Suppressor macrophage treated with lipopolysaccharide for 1 hour (primary cell): ENCODE data around the gene CASR.

Experiments used
- DNase-seq, 3 donors: peaks; one replicate each; pipeline ENCODE4 v3.0.0-alpha.2; 2020 to 2022

The CASR gene

DNA sequence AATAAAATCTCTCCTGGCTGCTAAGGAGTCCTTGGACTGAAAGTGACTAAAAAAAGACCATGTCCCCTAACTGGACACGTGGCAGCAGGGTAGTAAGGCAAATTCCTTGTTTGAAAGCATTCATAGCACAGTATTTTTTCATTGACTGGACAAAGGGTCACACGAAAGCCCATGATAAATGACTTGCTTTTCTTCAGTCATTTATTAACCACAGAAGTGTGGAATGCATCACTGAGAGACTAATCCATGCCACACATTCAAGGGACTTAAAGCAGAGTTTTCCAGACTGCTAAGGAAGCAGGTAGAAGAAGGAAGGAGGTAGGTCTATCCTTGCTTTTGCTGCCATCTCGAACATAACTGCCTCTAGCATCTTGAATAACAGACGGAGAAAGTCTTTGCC is 31.2 kb downstream of the CASR start:
- DNase-seq: no peak

- DNase-seq: no peak
Measured at GRCh38 chr3:122215592-122216298, 32.3 kb downstream of the CASR start.

DNA sequence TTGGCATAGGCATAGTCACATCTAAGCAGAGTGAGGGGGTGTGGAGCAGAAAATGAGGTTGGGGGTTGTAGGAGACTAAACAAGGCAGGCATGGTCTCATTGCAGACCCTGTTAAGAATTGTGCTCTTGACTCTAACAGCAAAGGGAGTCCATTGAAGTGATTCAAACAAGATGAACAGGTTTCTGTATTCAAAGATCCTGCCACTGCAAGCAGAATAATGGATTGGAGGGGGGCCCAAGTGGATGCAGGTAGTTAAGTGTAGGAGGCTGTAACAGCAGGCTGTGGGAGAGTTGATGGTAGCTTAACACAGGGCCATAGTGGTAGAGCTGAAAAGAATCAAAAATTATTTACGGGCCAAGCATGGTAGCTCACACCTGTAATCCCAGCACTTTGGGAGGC is 34.4 kb downstream of the CASR start:
- no peak for DNase-seq

DNA sequence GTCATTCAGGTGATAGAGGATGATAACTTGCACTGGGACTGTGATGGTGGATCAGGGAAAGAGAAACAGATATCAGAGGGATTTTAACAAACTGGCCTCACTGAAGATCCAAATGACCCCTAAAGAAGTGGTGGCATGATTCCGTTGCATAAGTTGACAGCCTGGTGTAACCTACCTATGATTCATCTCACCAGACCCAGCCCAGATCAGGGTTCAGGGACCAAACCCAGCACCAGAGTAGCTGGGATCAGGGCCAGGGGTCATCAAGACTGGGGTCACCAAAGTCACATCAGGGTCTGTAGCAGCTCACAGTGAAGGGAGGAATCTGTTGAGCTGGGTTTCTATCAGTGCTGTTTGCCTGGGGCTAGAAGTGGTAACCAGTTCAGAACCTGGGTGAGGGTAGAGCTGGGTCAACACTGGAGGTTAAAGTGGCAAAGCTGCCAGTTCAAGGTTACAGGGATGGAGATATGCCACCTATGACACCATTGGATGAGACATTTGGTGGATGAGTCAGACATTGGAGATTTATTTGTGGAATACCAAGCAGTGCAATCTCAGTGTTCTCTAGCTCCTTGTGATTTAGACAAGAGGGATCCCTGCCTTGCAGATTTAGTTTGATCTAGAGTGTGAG is 35.9 kb downstream of the CASR start:
- DNase-seq: no peak

- no peak for DNase-seq
Measured at GRCh38 chr3:122227036-122227781, 43.7 kb downstream of the CASR start.

GRCh38 chr3:122230174-122230573 is 46.7 kb downstream of the CASR start:
- no peak for DNase-seq

DNA sequence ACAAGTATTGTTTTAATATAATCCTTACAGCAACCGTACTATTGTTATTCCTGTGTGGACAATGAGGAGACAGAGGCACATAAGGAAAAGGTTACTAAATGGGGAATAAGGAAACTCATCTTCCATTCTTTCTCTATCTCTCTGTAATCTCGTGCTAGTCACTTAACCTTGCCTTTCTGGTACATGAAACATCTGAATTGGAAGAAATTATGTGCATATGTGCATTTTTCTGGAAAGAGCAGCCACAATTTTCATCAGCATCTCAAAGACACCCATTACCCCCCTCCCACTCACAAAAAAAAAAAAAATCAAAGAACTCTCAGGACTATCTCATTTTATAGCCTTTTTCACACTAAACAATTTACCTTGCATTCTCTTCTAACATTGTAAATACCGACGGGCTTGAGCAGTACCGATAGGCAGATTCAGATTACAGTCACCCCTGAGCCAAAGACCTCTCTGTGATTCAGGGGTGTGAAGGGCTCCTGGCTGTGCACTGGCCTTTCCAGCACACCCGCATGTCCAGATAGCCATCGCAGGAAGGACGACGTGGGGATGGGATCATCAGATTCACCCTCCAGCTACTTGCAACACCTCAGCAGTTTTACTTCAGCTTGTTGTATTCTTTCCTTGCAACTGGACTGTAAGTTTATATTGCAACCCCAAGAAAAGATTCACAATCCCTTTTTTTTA is 48.1 kb downstream of the CASR start:
- peak in 1 of 3 donors; percentile 13 for DNase-seq

- no peak for DNase-seq
Measured at GRCh38 chr3:122232485-122232884, 49.0 kb downstream of the CASR start.

- peak; percentile 93 to 96 (median 95) for DNase-seq
Measured at GRCh38 chr3:122233101-122233952, 49.9 kb downstream of the CASR start.

- peak in 1 of 3 donors; percentile 27 for DNase-seq
Measured at GRCh38 chr3:122234117-122234516, 50.6 kb downstream of the CASR start.

GRCh38 chr3:122235147-122235546 is 51.7 kb downstream of the CASR start:
- DNase-seq: no peak

GRCh38 chr3:122239112-122239511 is 55.6 kb downstream of the CASR start:
- no peak for DNase-seq

DNA sequence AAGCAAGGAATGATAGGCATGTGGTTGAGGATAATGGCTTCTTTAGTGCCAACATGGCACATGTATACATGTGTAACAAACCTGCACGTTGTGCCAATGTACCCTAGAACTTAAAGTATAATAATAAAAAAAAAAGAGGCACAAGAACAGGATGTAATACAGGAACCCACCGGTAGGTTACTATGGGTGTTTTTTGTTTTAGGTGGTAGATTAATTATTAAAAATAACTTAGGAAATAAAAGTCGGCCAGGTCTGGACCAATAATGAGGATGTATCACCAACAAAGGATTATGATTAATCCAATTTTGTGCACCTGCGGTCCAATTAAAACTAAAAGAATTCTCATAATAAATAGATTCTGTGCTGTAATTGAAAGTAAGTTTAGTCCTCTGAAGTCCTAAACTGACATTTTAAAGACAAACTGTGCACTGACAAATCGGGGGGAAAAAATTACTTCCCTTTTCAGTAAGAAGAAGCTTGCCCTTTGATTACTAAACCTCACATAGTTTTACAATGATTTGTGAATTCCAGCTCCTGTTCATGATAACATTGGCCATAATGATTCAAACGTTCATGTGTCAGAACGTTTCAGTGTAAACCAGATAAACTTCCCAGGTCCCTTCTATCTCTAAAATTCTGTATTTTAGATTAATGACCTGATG is 62.2 kb downstream of the CASR start:
- DNase-seq: peak; percentile 59 to 92 (median 87)

GRCh38 chr3:122246199-122246598 is 62.7 kb downstream of the CASR start:
- peak in 2 of 3 donors; percentile 61 to 81 for DNase-seq

DNA sequence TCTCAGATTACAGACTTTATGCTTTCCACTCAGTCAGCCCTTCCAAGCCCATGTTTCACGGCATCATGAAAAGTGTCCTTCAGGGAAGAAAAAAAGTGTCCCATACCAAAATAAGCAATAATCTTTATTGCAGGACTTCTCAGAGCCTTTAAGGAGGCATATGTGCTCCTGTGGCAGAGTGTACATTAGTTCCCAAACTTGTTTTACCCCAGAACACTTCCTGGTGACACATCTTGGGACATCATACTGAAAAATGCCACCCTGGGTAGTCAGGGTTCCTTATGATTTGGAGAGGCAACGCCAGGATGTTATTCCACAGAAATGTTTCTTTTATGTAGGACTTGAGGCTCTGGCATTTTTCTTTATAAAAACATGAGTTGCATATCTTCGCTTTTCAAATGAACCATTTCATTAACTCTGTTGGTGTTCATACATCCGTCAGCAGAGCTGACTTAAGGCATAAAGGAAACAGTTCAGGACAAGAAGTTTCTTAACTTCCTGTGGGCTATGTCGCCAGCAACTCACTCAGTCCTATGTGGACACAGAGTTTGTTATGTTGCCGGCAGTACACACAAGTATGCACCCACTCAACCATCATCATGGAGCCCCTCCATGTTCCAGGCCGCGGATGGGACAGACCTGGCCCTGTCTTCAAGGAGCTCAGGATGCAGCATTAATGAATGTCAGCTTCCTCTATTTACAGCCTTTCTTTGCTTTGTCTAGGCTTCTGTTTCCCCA is 63.8 kb downstream of the CASR start:
- peak; percentile 50 to 77 (median 68) for DNase-seq

DNA sequence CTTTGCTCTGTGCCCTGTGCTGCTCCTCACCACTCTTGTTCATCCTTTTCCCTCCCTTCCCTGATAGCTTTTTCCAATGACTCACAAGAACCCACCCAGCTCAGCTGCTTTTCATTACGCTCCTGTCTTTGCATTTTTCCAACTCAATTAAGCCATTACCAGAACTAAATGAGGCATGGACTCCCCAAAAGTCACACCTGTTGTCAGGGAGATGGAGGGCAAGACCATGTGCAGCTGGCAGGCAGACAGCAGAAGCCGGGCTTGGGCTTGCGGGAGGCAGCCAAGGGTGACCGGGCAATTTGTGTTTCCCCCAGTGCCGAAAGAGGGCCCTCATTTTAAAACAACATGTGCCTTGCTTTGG is 64.3 kb downstream of the CASR start:
- DNase-seq: no peak

DNA sequence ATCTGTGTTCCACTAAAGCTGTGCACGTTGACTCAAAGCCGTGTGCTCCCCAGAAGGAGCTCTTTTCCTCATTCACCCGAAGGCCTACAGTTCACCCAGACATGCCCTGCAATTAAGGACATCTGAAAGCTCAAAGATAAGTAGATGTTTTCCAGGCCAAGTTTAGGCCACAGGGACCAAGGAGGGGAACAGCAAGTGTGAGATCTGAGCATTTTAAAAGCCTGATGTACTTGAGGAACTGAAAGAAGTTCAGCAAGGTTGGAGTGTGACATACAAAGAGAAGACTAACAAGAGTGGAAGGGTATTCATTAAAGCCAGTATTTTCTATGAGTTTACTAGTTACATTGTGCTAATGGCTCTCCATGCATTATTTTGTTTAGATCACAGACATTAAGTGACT is 68.0 kb downstream of the CASR start:
- no peak for DNase-seq

DNA sequence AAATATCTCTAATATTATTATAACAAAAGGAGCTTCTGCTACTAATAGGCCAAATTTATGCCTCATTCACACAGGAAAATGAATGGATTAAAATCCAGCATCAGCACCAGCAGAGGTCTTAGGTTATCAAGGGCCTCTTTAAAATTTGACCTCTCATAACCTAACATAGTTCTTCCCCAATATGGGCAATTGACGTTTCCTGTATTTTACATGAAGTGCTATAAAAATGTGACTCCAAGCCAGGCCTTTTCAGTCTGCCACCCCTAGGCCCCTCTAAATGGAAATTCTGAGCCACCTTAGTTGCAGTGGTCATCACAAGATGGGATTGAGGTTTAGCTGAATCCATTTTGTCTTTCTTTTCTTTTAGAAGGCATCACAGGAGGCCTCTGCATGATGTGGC is 70.1 kb downstream of the CASR start:
- peak in 2 of 3 donors; percentile 40 to 45 for DNase-seq

DNA sequence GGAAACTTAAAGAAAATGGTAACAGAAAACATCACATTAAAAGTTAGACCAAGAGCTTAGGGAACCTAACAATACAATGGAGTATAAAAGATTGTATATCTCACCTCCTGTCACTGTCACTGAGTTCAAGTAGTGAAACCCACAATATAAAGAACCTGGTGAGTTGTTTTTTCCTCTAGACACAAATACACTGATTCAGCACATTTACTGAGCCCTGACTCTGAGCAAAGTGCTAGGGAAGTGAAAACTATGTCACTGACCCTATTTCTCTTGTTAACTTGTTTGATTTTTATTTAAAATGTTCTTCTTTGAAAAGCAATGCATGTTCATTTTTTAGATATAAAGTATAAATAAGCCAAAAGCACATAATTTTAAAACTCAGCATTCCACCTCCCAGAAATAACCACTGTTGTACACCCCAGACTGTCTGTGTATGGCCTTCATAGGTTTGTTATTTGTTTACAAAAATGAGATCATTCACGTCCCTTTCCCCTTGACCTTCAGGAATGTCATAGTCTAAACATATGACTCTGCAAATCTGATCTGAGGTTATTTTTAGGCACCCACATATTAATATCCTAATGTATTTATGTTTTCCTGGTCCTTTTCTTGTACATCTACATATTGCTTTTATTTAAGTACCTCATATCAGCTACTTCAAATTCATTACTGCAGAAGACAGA is 72.4 kb downstream of the CASR start:
- peak in 2 of 3 donors; percentile 69 to 81 for DNase-seq

DNA sequence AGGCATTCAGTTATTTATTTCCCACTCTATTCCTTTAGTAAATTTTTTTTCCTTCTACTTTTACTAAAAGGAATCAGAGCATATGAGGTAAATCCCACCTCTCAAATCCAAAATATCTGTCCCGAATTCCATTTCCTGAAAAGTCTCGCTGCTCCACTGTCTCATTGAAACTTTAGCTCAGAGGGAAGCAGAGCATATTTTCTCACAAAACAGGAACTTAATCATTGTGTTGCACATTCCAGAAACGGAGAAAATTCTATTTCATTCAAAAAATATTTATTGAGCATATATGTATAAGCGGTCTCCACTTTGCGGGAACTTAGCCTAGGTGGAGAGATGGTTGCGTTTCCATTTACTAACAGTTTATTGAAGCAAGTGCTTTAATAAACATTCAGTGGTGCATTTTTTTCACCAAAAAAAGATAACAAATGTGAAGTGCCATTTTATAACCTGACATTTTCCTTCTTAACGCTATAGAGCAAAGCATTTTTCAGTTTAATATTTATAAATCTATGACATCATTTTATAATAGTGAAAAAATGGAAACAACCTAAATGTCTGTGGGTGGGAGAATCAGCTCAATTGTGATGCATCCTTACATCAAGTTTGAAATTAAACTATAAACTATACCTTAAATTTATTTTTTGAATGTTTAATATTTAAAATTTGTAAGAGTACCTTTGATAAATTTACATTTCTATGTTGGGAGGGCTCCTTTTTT is 74.3 kb downstream of the CASR start:
- DNase-seq: peak; percentile 33 to 63 (median 55)
